H9 (cell line): ENCODE results near the gene GPR15LG. TPM values are rescaled to one million over a fixed set of nuclear protein-coding genes. Genes with fewer than 3 reads are reported as not detected.

ENCODE experiments used
- DNase-seq: peaks from one replicate; pipeline ENCODE4 v3.0.0-alpha.2; 2017
- H2AFZ ChIP-seq: one replicate; pipeline ENCODE4 v1.6.1; 2013; ENCODE audit warnings: mild to moderate bottlenecking, low read length, control low read depth, moderate library complexity
- H2AK5ac ChIP-seq: 2 replicates; pipeline ENCODE4 v1.6.1; 2013; ENCODE audit warnings: low read length, control low read depth, mixed read lengths; ENCODE audit not compliant: insufficient read length
- H2BK120ac ChIP-seq: one replicate; pipeline ENCODE4 v1.6.1; 2013; ENCODE audit warnings: low read depth, mild to moderate bottlenecking, low read length, control low read depth, inconsistent platforms; ENCODE audit not compliant: poor library complexity, severe bottlenecking
- H2BK12ac ChIP-seq: 2 replicates; pipeline ENCODE4 v1.6.1; 2013; ENCODE audit warnings: low read length, control low read depth, mixed read lengths, low read depth; ENCODE audit not compliant: insufficient read length
- H2BK15ac ChIP-seq: 2 replicates; pipeline ENCODE4 v1.6.1; 2013; ENCODE audit warnings: low read depth, low read length, control low read depth
- H2BK20ac ChIP-seq: one replicate; pipeline ENCODE4 v1.6.1; 2013; ENCODE audit warnings: low read depth, mild to moderate bottlenecking, low read length, control low read depth, inconsistent platforms; ENCODE audit not compliant: poor library complexity, severe bottlenecking
- H2BK5ac ChIP-seq: 2 replicates; pipeline ENCODE4 v1.6.1; 2013; ENCODE audit warnings: low read length, control low read depth, mixed read lengths; ENCODE audit not compliant: insufficient read length
- H3K14ac ChIP-seq: 2 replicates; pipeline ENCODE4 v1.6.1; 2013; ENCODE audit warnings: low read length, control low read depth; ENCODE audit not compliant: insufficient read depth
- H3K18ac ChIP-seq: 2 replicates; pipeline ENCODE4 v1.6.1; 2013; ENCODE audit warnings: low read depth, mild to moderate bottlenecking, mixed read lengths, low read length, control low read depth; ENCODE audit not compliant: insufficient read length
- H3K23ac ChIP-seq: 2 replicates; pipeline ENCODE4 v1.6.1; 2013; ENCODE audit warnings: low read length, control low read depth, mixed read lengths, low read depth; ENCODE audit not compliant: insufficient read length
- H3K23me2 ChIP-seq: 2 replicates; pipeline ENCODE4 v1.6.1; 2013; ENCODE audit warnings: low read depth, mild to moderate bottlenecking, mixed read lengths, low read length, control low read depth; ENCODE audit not compliant: insufficient read length, poor library complexity, severe bottlenecking
- H3K27ac ChIP-seq: 2 replicates; pipeline ENCODE4 v1.5.1; 2013; ENCODE audit warnings: low read length, control low read depth, mixed read lengths, low read depth; ENCODE audit not compliant: insufficient read length
- H3K27me3 ChIP-seq: 2 replicates; pipeline ENCODE4 v1.6.1; 2013; ENCODE audit warnings: low read length, control low read depth, inconsistent platforms; ENCODE audit not compliant: insufficient read depth
- H3K4ac ChIP-seq: 2 replicates; pipeline ENCODE4 v1.6.1; 2013; ENCODE audit warnings: low read depth, mild to moderate bottlenecking, control low read depth, inconsistent platforms, low read length, moderate library complexity
- H3K4me1 ChIP-seq: 2 replicates; pipeline ENCODE4 v1.6.1; 2013; ENCODE audit warnings: low read length, control low read depth, inconsistent platforms; ENCODE audit not compliant: insufficient read depth
- H3K4me2 ChIP-seq: 2 replicates; pipeline ENCODE4 v1.6.1; 2013; ENCODE audit warnings: low read length, control low read depth, mixed read lengths; ENCODE audit not compliant: insufficient read length, insufficient read depth
- H3K56ac ChIP-seq: 2 replicates; pipeline ENCODE4 v1.6.1; 2013; ENCODE audit warnings: low read depth, mild to moderate bottlenecking, mixed read lengths, low read length, control low read depth; ENCODE audit not compliant: insufficient read length
- H3K79me1 ChIP-seq: 2 replicates; pipeline ENCODE4 v1.6.1; 2013; ENCODE audit warnings: low read depth, mild to moderate bottlenecking, moderate library complexity, low read length, control low read depth, inconsistent platforms; ENCODE audit not compliant: insufficient read depth, poor library complexity, severe bottlenecking
- H3K79me2 ChIP-seq: 2 replicates; pipeline ENCODE4 v1.6.1; 2013; ENCODE audit warnings: low read length, control low read depth, inconsistent platforms; ENCODE audit not compliant: insufficient read depth
- H3K9ac ChIP-seq: 2 replicates; pipeline ENCODE4 v1.6.1; 2013; ENCODE audit warnings: low read length, control low read depth, mixed read lengths; ENCODE audit not compliant: insufficient read length; ENCODE audit errors: extremely low read depth
- H3K9me3 ChIP-seq: one replicate; pipeline ENCODE4 v1.6.1; 2013; ENCODE audit warnings: low read depth, low read length, inconsistent platforms; ENCODE audit not compliant: control insufficient read depth
- H3T11ph ChIP-seq: one replicate; pipeline ENCODE4 v1.6.1; 2013; ENCODE audit warnings: mild to moderate bottlenecking, low read length, control low read depth, inconsistent platforms
- H4K20me1 ChIP-seq: one replicate; pipeline ENCODE4 v1.6.1; 2013; ENCODE audit not compliant: control insufficient read depth, insufficient read length, insufficient read depth
- H4K5ac ChIP-seq: 2 replicates; pipeline ENCODE4 v1.6.1; 2013; ENCODE audit warnings: low read depth, mild to moderate bottlenecking, mixed read lengths, low read length, control low read depth; ENCODE audit not compliant: insufficient read length
- H4K8ac ChIP-seq: replicated peaks from 2 replicates; pipeline ENCODE4 v1.6.1; 2013; ENCODE audit warnings: low read length, control low read depth, mixed read lengths, low read depth; ENCODE audit not compliant: insufficient read length
- H4K91ac ChIP-seq: 2 replicates; pipeline ENCODE4 v1.6.1; 2013; ENCODE audit warnings: low read depth, mild to moderate bottlenecking, moderate library complexity, mixed read lengths, low read length, control low read depth; ENCODE audit not compliant: insufficient read length
- H3K27ac Mint-ChIP-seq, 3 experiments: 2 replicates in 2 of 3; 3 replicates in 1 of 3; pipeline ENCODE4 v1.8.0; 2020 to 2021; ENCODE audit warnings: mixed read lengths in 3 of 3, mild to moderate bottlenecking in 1 of 3, moderate library complexity in 1 of 3
- H3K27me3 Mint-ChIP-seq: 2 replicates; pipeline ENCODE4 v1.8.0; 2021; ENCODE audit warnings: low read depth, mild to moderate bottlenecking, moderate library complexity, mixed read lengths
- H3K36me3 Mint-ChIP-seq, 3 experiments: 2 replicates in 2 of 3; 3 replicates in 1 of 3; pipeline ENCODE4 v1.8.0; 2020 to 2021; ENCODE audit warnings: low read depth in 3 of 3, mixed read lengths in 3 of 3; ENCODE audit not compliant: insufficient read depth in 1 of 3
- H3K4me1 Mint-ChIP-seq, 2 experiments: 2 replicates each; pipeline ENCODE4 v1.8.0; 2020; ENCODE audit warnings: mixed read lengths in 2 of 2
- H3K4me3 Mint-ChIP-seq, 2 experiments: 2 replicates in 1 of 2; 3 replicates in 1 of 2; pipeline ENCODE4 v1.8.0; 2020 to 2021; ENCODE audit warnings: mild to moderate bottlenecking in 2 of 2, mixed read lengths in 2 of 2, moderate library complexity in 1 of 2
- H3K9me3 Mint-ChIP-seq, 2 experiments: 2 replicates in 1 of 2; 3 replicates in 1 of 2; pipeline ENCODE4 v1.8.0; 2020; ENCODE audit warnings: mild to moderate bottlenecking in 2 of 2, mixed read lengths in 2 of 2, moderate library complexity in 1 of 2
- WGBS: extraction: QIAGEN DNeasy Blood & Tissue Kit; methylation state at CpG from one replicate; pipeline ENCODE4 v1.1.7; 2013; ENCODE audit warnings: missing lambda C conversion rate, low lambda C conversion rate, mixed read lengths; ENCODE audit not compliant: insufficient read length; ENCODE audit errors: extremely low coverage; 5-methylcytosine and 5-hydroxymethylcytosine counted together
- total RNA-seq: library from RNA; stranded (reverse); gene quantifications from 2 replicates; pipeline ENCODE4 v1.2.1, GENCODE V29; 2021
- TF ChIP-seq, protein P1 (sequence below): fragments of 200-600 bp; sonication (generic); conservative IDR thresholded peaks from 3 replicates; pipeline ENCODE4 v1.8.0; 2021; ENCODE audit warnings: antibody characterized with exemption, mild to moderate bottlenecking

GPR15LG gene
- total RNA-seq, 1 experiment from 2014 or later: not detected

GRCh38 chr10:84200537-84201243 lies 27.1 kb downstream of the GPR15LG start:
- H3T11ph ChIP-seq: no peak overlapping the region
- H4K91ac ChIP-seq: no peak overlapping the region
- H3K27ac Mint-ChIP-seq: no peak overlapping the region; a peak in 1 of 7 replicates
- H3K4me1 ChIP-seq: no peaks in the 10 kb centered on the region
- no peak overlapping the region for H4K8ac ChIP-seq
- H3K27ac ChIP-seq: no peak overlapping the region
- no peak overlapping the region for H2BK120ac ChIP-seq
- H3K23ac ChIP-seq: no peak overlapping the region
- TF ChIP-seq, protein P1, sequence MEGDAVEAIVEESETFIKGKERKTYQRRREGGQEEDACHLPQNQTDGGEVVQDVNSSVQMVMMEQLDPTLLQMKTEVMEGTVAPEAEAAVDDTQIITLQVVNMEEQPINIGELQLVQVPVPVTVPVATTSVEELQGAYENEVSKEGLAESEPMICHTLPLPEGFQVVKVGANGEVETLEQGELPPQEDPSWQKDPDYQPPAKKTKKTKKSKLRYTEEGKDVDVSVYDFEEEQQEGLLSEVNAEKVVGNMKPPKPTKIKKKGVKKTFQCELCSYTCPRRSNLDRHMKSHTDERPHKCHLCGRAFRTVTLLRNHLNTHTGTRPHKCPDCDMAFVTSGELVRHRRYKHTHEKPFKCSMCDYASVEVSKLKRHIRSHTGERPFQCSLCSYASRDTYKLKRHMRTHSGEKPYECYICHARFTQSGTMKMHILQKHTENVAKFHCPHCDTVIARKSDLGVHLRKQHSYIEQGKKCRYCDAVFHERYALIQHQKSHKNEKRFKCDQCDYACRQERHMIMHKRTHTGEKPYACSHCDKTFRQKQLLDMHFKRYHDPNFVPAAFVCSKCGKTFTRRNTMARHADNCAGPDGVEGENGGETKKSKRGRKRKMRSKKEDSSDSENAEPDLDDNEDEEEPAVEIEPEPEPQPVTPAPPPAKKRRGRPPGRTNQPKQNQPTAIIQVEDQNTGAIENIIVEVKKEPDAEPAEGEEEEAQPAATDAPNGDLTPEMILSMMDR: no peak
- H3K9me3 ChIP-seq: no peaks in the 10 kb centered on the region
- H3K4ac ChIP-seq: no peak overlapping the region
- no peak overlapping the region for H2AFZ ChIP-seq
- H2BK15ac ChIP-seq: no peak overlapping the region
- peaks cover 16% of the 10 kb centered on the region for H3K27me3 Mint-ChIP-seq
- H3K4me1 Mint-ChIP-seq: peaks cover 2 to 4% of the 10 kb centered on the region in 2 experiments; a peak in 3 of 4 replicates
- H3K14ac ChIP-seq: no peak overlapping the region; the same call in 1 of the 2 replicates
- H2BK5ac ChIP-seq: no peak overlapping the region
- H2AK5ac ChIP-seq: no peak overlapping the region
- no peak overlapping the region for H3K56ac ChIP-seq
- H3K18ac ChIP-seq: no peak overlapping the region
- DNase-seq: no peak
- H3K27me3 ChIP-seq: no peaks in the 10 kb centered on the region; the same call in 1 of the 2 replicates
- H3K23me2 ChIP-seq: no peaks in the 10 kb centered on the region
- H4K20me1 ChIP-seq: no peaks in the 10 kb centered on the region
- WGBS: no CpG with 5 or more reads among the region's 11 CpGs
- no peak overlapping the region for H3K9ac ChIP-seq
- H3K4me3 Mint-ChIP-seq: no peak overlapping the region
- no peak overlapping the region for H2BK12ac ChIP-seq
- H3K4me2 ChIP-seq: no peak overlapping the region
- H3K36me3 Mint-ChIP-seq: peaks cover 0 to 2% (median 0%) of the 10 kb centered on the region in 3 experiments; a peak in 3 of 7 replicates
- no peaks in the 10 kb centered on the region for H3K9me3 Mint-ChIP-seq
- H3K79me2 ChIP-seq: no peaks in the 10 kb centered on the region
- no peaks in the 10 kb centered on the region for H3K79me1 ChIP-seq
- no peak overlapping the region for H2BK20ac ChIP-seq
- H4K5ac ChIP-seq: no peak overlapping the region
